ENCODE results near the gene OXGR1. TPM values are rescaled to one million over a fixed set of nuclear protein-coding genes. Genes with fewer than 3 reads are reported as not detected.
"Not testable (repeated sequence)": the region's sequence is repeated elsewhere in the genome, so short reads cannot be mapped to it uniquely, and the experiment has no call there.

OXGR1 gene
- total RNA-seq: not detected in 2 replicates

- no peak for DNase-seq (ENCODE audit: low read depth, low spot score)
These were observed at the start of gene OXGR1 for GRCh38 chr13:96994017-96994857. TSS of gene OXGR1 (minus strand) at chr13:96994476. CDS start at chr13:96987759, 6,717 bp downstream.

DNA sequence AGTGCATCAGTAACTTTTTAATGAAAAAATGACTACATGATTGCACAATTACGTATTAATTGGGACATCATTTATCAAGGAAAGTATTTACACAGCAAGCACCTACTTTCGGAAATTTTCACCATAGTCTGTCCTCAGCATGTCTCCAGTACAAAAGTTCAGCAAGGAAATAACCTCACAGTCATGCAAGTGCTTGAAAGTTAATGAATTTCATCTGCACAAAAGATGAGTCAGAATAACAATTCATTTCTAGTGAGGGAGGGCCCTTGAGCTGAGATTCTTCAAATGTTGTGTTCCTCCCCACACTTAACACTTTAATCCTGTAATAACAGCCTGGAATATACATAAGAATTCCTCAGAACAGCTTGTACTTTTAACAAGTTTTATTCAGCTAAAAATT, 49.0 kb upstream of the OXGR1 start:
- peak; percentile 55 for DNase-seq (ENCODE audit: low read depth, low spot score)

DNA sequence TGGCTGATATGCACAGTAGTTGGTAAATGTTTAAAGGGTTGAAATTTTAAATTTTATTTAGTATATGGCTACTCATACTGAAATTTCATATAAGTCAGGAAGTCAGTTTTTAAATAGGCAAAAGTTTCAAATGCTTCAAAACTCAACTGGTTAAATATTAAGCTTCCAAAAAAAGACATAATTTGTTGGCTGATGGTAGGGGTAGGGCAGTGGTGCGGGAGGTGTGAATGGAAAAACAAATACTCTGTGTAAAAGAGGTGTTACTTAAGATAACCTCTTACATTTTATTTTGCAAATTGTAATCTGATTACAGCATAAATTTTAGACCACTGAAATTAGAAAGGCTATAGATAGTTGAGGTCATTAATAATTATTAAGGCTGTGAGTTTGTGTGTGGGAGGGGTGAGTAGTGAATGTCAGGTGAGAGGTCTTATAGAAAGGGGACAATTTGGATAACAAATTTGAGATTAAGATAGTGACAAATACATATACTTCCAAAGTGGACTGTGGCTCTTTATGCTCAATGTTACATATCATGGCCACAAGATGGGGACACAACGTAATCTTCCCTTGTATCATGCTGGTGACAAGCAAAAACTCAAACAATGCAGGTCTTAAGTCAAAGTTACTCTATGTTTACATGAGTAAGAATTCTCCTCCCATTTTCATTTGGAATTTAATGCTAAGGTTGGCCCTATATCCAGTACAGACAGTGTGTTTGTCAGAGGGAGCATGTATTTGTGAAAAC, 36.6 kb upstream of the OXGR1 start:
- peak; percentile 45 for DNase-seq (ENCODE audit: low read depth, low spot score)

DNA sequence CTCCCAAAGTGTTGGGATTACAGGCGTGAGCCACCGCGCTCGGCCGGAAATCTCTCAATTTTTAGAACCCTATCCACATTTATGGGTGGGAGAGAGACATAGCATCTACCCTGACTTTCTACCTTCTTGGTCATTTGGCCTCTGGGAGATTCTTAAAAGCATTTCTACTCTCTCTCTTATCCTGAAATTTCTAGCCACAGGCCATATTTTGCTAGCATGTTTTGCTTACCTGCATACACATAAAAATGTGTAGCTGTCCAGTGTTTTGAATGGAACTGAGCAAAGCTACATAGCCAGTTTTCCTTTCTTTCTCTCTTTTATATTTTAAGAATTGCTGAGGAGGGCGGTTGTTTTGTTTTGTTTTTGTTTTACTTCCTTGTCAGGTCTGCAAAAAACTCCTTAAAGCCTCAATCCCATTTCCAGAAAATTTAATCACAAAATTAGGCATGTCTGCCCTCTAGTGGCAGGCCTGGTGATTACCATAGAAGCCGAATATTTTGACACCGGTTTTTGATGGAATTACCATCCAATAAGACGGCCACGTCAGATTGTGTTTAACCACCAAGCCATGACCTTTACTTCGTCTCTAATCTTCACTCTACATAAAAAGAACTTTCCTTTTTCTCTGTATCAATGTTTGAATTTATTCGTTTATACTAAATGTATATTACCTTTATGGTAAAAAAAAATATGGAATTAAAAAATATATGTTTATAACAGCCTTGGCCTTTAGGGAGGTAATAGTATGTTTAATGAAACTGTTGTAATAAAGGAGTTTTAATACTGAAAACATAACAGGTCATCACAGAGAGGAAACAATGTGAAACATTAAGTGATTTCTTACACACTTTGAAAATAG, 34.4 kb upstream of the OXGR1 start:
- DNase-seq (ENCODE audit: low read depth, low spot score): no peak

GRCh38 chr13:97027162-97027554, 32.9 kb upstream of the OXGR1 start:
- no peak for DNase-seq (ENCODE audit: low read depth, low spot score)

GRCh38 chr13:97026531-97027161, 32.4 kb upstream of the OXGR1 start:
- peak; percentile 85 for DNase-seq (ENCODE audit: low read depth, low spot score)

- not testable (repeated sequence) for DNase-seq (ENCODE audit: low read depth, low spot score)
These were observed 29.5 kb upstream of the OXGR1 start for GRCh38 chr13:97023812-97024211.

DNA sequence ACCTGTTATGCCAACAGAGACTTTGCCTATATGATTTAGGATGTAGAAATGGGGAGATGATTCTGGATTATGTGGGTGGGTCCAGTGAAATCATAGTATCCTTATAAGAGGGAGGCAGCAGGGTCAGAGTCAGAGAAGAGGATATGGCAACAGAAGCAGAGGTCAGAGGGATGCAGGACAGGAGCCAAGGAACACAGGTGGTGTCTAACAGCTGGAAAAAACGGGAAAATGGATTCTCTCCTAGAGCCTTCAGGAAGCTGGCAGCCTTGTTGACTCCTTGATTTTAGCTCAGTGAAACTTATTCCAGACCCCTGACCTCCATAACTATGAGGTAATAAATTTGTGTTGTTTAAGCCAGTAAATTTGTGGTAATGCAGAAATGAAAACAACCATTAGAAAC, 28.8 kb upstream of the OXGR1 start:
- no peak for DNase-seq (ENCODE audit: low read depth, low spot score)

GRCh38 chr13:97021241-97021640, 27.0 kb upstream of the OXGR1 start:
- DNase-seq (ENCODE audit: low read depth, low spot score): no peak

GRCh38 chr13:97020689-97021240, 26.5 kb upstream of the OXGR1 start:
- DNase-seq (ENCODE audit: low read depth, low spot score): no peak

GRCh38 chr13:97020194-97020593, 25.9 kb upstream of the OXGR1 start:
- no peak for DNase-seq (ENCODE audit: low read depth, low spot score)

DNA sequence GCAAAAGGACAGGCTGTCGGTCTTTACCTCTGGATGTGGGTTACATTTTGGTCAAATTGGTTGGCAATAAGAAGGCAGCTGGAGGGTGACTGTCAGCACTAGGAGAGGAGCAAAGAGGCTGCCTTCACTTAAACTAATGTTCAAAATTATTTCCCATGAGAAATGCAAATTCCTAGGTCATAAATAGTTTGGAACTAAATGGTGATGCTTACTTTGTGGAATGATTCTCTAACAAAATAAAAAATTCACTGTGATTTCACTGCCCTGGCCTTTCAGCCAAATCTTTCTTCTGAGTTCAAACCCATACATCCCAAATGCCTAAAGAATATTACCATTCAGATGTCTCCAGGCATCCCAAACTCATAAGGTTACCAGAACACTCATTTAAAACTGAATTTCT, 25.0 kb upstream of the OXGR1 start:
- no peak for DNase-seq (ENCODE audit: low read depth, low spot score)

DNA sequence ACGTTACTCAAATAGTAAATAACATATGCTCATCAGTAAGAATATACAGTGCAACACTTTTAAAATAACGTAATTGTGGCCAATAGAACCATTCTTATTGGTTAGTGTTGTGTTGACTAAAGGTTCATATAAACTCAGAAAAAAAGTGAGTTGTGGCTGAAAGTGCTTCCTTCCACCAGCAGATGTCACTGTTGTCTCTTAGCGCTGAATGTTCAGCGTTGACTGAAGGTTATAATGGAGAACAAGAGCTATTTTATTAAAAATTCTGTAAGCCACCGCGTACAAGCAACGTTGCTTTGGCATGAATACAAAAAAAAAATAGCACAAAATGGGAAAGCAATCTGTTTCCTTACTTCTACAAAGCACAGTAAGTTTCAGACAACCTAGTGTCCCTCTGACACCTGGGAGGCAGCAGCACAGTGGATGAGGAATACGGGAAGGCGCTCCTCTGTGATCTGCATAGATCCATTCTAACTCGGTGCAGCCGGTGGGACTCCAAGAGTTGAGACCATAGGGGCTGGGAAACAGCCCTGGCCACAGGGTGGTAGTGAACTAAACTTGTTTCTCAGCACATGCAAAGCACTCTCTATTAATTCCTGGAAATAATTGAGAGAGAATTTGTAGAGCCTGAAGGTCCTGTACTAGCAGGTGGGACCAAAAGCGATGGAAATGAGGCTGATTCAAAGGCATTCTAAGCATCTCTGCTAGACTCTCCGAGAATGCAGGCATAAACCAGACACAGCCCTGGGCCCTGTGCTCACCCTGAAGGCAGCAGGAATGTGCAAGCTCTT, 23.9 kb upstream of the OXGR1 start:
- DNase-seq (ENCODE audit: low read depth, low spot score): peak; percentile 22

DNA sequence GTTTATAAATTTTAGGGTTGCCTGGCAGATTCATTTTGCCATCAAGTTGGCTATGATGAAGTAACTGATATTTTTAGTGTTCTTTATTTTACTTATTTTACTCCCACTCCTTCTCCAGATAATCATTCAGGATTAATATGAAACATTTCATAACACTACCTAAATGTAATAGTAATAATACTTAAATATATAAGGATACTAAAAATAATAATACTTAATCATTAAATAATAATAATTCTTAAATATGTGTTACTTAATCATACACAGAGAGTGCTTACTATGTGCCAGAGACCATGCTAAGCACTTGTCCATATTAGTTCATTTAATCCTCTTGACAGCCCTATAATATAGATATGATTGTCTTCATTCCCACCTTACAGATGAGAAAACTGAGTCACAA, 23.0 kb upstream of the OXGR1 start:
- DNase-seq (ENCODE audit: low read depth, low spot score): no peak

DNA sequence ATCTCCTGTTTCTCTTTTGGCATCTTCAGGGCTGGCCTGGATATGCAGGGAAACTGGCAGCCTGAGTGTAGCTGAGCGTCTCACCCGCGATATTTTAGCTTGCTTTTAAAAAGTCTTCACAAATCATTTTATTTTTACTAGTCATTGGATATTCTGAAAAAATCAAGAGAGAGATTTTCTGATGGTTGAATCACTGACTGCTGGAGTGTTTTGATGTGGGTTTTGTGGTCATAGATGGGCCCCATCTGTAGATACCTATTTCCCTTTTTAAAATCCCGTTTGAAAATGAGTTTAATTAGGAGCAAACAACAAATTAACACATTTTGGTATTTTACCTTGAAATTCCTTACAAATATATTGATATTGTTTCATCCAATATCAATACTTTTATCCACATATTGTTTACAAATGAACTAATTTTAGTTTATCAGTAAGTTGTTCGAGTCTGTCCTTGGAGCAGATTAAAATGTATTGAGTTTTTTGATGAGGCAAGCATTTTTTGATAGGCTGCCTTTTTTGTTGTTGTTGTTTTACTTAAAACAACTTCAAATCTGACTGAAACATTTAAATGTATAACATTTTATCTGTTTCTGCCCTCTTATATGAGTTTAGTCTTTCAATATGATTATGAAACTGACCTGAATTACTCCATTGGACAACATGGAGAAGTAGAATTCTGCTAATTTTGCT, 21.5 kb upstream of the OXGR1 start:
- DNase-seq (ENCODE audit: low read depth, low spot score): no peak

GRCh38 chr13:97012251-97013048, 18.2 kb upstream of the OXGR1 start:
- DNase-seq (ENCODE audit: low read depth, low spot score): no peak

DNA sequence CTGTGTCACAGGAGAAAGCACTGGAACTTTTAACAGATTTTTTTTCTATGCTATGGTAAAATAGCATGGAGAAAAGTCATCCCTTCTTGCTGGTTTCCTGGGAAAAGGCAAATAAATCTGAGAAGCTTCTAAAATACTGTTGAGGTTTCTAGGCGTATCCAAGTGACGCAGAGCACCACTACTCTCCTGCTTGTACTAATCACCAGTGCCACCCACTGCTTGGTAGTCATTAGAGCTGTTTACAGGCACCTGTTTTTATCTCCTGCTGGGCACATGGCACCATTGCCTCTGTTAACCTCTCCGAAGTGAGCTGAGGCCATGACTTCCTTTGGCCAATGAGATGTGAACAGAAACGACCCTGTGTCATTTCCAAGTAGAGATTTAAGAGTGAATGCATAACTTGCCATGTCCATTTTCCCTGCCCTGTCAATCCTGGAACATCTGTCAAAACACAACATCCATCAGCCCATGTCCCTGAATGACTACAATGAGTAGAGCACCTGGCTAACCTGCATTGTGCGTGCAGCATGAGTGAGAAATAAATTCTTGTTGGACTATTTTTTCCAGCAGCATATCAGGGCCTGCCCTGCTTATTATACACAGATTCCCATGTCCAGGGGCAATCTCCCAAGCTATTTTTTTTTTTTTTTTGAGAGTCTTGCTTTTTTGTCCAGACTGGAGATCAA, 17.3 kb upstream of the OXGR1 start:
- DNase-seq (ENCODE audit: low read depth, low spot score): no peak

- no peak for DNase-seq (ENCODE audit: low read depth, low spot score)
These were observed 14.4 kb upstream of the OXGR1 start for GRCh38 chr13:97008643-97009042.

All from pulmonary artery endothelial cell (primary cell).